ENCODE measurements around the gene LUC7L. TPM values are rescaled to one million over a fixed set of nuclear protein-coding genes. Genes with fewer than 3 reads are reported as not detected.
"Not testable (repeated sequence)": the region's sequence is repeated elsewhere in the genome, so short reads cannot be mapped to it uniquely, and the experiment has no call there.

LUC7L gene
- total RNA-seq, 2 donors from 2014 or later, result 54.8 to 65.4 TPM

DNA sequence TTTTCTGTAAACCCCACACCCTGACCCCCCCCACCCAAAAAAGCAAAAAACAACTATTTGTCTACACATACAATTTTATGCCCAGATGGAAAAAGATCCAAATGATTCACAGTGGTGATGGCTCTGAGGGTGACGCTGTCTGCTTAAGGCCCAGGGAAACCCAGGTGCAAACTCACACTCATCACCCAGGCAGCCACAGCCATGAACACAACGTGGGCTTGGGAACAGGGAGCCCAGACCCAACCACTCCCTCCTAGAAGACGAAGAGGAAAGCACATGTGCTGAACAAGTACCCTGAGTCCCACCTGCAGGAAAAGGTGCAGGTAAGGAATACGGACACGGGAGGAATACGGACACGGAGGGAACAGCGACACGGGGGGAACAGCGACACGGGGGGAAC, 43.6 kb downstream of the LUC7L start:
- Mint-ChIP-seq H3K36me3 (ENCODE audit: low read depth) (peaks cover 36% of the 10 kb centered on the region), H3K9me3 (no peaks in the 10 kb centered on the region), H3K27ac (no peak overlapping the region), H3K4me1 (no peaks in the 10 kb centered on the region), H3K4me3 (no peak overlapping the region), H3K27me3 (no peaks in the 10 kb centered on the region)
- no peak for ATAC-seq (replicated peaks)

DNA sequence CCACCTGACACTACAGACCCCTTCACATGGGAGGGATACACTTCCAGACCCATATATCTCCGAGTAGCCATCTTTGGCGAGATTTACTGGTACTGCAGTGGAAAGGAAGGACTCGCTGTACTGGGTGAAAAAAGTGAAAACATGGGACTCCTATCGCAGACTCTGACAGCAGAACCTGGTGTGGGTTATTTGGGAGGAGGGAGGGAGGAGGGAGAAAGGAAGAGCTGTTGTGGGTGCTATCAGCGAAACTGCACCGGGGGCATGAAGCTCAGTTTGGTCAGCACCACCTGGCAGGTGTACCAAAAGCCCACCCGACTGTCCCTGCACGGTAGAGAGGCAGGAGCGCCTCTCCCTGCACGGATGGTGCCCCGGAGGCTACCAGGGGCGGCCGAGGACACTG, 44.0 kb downstream of the LUC7L start:
- H3K27ac Mint-ChIP-seq, result no peak overlapping the region

DNA sequence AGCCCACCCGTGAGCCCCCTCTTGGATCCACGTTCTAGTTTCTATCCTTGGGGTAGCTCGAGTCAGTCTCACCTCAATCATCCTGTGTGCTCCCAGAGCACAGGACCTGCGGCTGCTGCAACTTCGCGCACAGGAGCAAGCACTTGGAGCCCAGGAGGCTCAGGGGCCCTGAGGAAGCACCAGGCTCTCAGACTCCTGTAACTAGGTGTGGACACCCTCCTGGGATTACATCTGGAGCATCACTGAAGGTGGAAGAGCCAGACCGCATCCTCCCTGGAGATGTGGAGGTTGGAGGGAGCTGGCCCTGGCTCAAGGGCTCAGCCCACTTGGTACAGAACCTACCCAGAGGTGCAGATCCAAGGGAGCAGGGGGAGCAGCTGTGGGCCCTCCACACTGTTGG, 46.2 kb downstream of the LUC7L start:
- peaks cover 9% of the 10 kb centered on the region for H3K36me3 Mint-ChIP-seq (ENCODE audit: low read depth)
- no peaks in the 10 kb centered on the region for H3K4me1 Mint-ChIP-seq
- H3K27ac Mint-ChIP-seq, result no peak overlapping the region
- no peaks in the 10 kb centered on the region for H3K9me3 Mint-ChIP-seq
- peaks cover 9% of the 10 kb centered on the region for H3K27me3 Mint-ChIP-seq
- ATAC-seq (replicated peaks), result no peak
- no peak overlapping the region for H3K4me3 Mint-ChIP-seq

More for the DNA sequence above, 44.0 kb downstream of the LUC7L start:
- Mint-ChIP-seq H3K27me3 (no peaks in the 10 kb centered on the region), H3K36me3 (ENCODE audit: low read depth) (peaks cover 31% of the 10 kb centered on the region), H3K4me3 (no peak overlapping the region), H3K4me1 (no peaks in the 10 kb centered on the region), H3K9me3 (no peaks in the 10 kb centered on the region)
- ATAC-seq (replicated peaks), result no peak

DNA sequence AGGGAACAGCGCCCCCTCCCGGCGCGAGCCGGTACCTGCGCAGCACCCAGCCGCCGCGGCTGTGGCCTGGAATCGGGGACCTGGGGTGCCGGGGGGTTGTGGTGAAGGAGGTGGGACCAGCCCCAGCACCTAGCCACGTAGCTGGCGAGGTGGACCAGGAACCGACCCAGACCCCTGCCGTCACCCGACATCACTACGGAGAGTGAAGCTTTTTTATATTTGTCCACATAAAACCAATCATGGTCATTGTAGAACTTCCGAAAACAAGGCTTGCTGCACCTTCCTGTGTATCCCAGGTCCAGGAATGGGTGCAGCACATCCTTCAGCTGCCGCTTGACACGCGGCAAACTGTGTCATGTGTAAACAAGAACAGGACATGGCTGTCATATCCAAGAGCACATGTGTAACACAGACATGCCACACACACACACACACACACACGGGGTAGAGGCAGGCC, 47.7 kb downstream of the LUC7L start:
- Mint-ChIP-seq H3K27me3 (peaks cover 14% of the 10 kb centered on the region), H3K36me3 (ENCODE audit: low read depth) (no peaks in the 10 kb centered on the region), H3K4me1 (no peaks in the 10 kb centered on the region), H3K4me3 (no peak overlapping the region), H3K27ac (no peak overlapping the region), H3K9me3 (no peaks in the 10 kb centered on the region)
- ATAC-seq (replicated peaks), result no peak

DNA sequence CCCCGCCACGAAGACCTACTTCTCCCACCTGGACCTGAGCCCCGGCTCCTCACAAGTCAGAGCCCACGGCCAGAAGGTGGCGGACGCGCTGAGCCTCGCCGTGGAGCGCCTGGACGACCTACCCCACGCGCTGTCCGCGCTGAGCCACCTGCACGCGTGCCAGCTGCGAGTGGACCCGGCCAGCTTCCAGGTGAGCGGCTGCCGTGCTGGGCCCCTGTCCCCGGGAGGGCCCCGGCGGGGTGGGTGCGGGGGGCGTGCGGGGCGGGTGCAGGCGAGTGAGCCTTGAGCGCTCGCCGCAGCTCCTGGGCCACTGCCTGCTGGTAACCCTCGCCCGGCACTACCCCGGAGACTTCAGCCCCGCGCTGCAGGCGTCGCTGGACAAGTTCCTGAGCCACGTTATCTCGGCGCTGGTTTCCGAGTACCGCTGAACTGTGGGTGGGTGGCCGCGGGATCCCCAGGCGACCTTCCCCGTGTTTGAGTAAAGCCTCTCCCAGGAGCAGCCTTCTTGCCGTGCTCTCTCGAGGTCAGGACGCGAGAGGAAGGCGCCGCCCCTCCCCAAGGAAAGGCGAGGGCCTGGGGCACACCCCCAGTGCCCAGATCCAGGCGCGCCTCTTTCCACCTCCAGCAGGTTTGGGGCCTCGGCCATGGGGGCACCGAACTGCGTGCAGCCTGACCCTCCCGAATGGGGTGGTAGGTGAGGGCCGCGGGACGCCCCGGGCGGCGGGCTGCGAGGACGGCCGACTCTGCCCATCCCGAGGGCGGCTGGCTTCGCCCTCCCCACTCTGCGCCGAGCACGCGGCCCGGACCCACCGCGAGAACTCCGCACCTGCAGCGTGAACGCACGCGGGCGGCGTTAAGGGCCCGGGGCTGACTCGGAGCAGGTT, 48.3 kb downstream of the LUC7L start:
- H3K27ac Mint-ChIP-seq, result no peak overlapping the region
- no peaks in the 10 kb centered on the region for H3K9me3 Mint-ChIP-seq
- peaks cover 14% of the 10 kb centered on the region for H3K27me3 Mint-ChIP-seq
- no peak overlapping the region for H3K4me3 Mint-ChIP-seq
- H3K36me3 Mint-ChIP-seq (ENCODE audit: low read depth), result no peaks in the 10 kb centered on the region
- peak; percentile 85 for ATAC-seq (replicated peaks)
- no peaks in the 10 kb centered on the region for H3K4me1 Mint-ChIP-seq

DNA sequence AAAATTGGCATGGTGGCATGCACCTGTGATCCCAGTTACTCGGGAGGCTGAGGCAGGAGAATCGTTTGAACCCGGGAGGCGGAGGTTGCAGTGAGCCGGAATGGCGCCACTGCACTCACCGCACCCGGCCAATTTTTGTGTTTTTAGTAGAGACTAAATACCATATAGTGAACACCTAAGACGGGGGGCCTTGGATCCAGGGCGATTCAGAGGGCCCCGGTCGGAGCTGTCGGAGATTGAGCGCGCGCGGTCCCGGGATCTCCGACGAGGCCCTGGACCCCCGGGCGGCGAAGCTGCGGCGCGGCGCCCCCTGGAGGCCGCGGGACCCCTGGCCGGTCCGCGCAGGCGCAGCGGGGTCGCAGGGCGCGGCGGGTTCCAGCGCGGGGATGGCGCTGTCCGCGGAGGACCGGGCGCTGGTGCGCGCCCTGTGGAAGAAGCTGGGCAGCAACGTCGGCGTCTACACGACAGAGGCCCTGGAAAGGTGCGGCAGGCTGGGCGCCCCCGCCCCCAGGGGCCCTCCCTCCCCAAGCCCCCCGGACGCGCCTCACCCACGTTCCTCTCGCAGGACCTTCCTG, 49.1 kb downstream of the LUC7L start, which contains the start of gene HBQ1:
HBQ1 (plus strand) TSS at position 359 of the 575 bp plus-strand sequence; CDS start at position 387, 28 bp downstream.
- H3K9me3 Mint-ChIP-seq, result no peaks in the 10 kb centered on the region
- ATAC-seq (replicated peaks), result no peak
- no peak within 1 kb of the TSS for H3K27ac Mint-ChIP-seq
- H3K27me3 Mint-ChIP-seq, result peaks cover 19% of the 10 kb centered on the region
- H3K36me3 Mint-ChIP-seq (ENCODE audit: low read depth), result no peaks in the 10 kb centered on the region
- H3K4me1 Mint-ChIP-seq, result no peaks in the 10 kb centered on the region
- H3K4me3 Mint-ChIP-seq, result peak within 1 kb of the TSS; percentile 42

DNA sequence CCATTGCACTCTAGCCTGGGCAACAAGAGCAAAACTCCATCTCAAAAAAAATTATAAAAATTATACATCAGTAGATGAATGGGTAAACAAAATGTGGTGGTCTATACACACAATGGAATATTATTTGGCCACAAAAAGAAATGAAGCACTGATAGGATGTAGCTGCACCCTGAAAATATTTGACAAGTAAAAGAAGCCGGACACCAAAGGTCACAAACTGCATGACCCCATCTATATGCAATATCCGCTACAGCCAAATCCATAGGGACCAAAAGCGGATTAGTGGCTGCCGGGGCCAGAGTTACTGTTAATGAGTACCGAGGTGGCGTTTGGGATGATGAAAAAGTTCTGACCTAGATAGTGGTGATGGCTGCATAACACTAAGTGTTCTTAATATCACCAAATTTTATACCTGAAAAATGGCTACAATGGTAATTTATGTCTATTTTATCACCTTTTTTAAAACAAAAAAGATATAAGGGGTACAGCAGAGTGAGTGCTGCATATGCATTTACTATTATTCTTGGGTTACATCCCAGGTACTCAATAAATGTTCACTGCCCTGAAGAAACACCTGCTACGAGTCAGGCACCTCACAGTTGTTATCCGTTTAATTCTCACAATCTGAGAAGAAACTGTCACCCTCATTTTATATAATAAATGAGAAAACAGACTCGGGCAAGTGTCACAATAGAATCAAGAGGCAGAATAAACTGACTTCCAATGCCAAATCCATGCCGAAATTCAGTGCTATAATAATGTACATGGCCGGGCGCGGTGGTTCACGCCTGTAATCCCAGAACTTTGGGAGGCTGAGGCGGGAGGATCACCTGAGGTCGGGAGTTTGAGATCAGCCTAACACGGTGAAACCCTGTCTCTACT, 49.8 kb downstream of the LUC7L start:
- no peak for ATAC-seq (replicated peaks)
- H3K36me3 Mint-ChIP-seq (ENCODE audit: low read depth), result no peaks in the 10 kb centered on the region
- H3K4me3 Mint-ChIP-seq, result peak overlapping the region; percentile 42
- no peak overlapping the region for H3K27ac Mint-ChIP-seq
- H3K4me1 Mint-ChIP-seq, result no peaks in the 10 kb centered on the region
- no peaks in the 10 kb centered on the region for H3K9me3 Mint-ChIP-seq
- peaks cover 26% of the 10 kb centered on the region for H3K27me3 Mint-ChIP-seq

DNA sequence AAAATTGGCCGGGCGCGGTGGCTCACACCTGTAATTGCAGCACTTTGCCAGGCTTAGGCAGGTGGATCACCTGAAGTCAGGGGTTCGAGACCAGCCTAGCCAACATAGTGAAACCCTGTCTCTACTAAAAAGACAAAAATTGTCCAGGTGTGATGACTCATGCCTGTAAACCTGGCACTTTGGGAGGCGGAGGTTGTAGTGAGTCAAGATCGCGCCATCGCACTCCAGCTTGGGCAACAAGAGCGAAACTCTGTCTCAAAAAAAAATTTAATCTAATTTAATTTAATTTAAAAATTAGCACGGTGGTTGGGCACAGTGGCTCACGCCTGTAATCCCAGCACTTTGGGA, 50.6 kb downstream of the LUC7L start:
- no peaks in the 10 kb centered on the region for H3K36me3 Mint-ChIP-seq (ENCODE audit: low read depth)
- no peaks in the 10 kb centered on the region for H3K9me3 Mint-ChIP-seq
- no peak overlapping the region for H3K4me3 Mint-ChIP-seq
- no peaks in the 10 kb centered on the region for H3K4me1 Mint-ChIP-seq
- no peak for ATAC-seq (replicated peaks)
- peaks cover 28% of the 10 kb centered on the region for H3K27me3 Mint-ChIP-seq
- H3K27ac Mint-ChIP-seq, result no peak overlapping the region

DNA sequence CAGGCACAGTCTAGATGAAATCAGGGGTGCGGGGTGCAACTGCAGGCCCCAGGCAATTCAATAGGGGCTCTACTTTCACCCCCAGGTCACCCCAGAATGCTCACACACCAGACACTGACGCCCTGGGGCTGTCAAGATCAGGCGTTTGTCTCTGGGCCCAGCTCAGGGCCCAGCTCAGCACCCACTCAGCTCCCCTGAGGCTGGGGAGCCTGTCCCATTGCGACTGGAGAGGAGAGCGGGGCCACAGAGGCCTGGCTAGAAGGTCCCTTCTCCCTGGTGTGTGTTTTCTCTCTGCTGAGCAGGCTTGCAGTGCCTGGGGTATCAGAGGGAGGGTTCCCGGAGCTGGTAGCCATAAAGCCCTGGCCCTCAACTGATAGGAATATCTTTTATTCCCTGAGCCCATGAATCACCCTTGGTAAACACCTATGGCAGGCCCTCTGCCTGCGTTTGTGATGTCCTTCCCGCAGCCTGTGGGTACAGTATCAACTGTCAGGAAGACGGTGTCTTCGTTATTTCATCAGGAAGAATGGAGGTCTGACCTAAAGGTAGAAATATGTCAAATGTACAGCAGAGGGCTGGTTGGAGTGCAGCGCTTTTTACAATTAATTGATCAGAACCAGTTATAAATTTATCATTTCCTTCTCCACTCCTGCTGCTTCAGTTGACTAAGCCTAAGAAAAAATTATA, 51.1 kb downstream of the LUC7L start:
- no peak for ATAC-seq (replicated peaks)
- Mint-ChIP-seq H3K9me3 (no peaks in the 10 kb centered on the region), H3K27me3 (peaks cover 32% of the 10 kb centered on the region), H3K4me3 (peak overlapping the region; percentile 19), H3K27ac (no peak overlapping the region), H3K36me3 (ENCODE audit: low read depth) (no peaks in the 10 kb centered on the region), H3K4me1 (no peaks in the 10 kb centered on the region)

DNA sequence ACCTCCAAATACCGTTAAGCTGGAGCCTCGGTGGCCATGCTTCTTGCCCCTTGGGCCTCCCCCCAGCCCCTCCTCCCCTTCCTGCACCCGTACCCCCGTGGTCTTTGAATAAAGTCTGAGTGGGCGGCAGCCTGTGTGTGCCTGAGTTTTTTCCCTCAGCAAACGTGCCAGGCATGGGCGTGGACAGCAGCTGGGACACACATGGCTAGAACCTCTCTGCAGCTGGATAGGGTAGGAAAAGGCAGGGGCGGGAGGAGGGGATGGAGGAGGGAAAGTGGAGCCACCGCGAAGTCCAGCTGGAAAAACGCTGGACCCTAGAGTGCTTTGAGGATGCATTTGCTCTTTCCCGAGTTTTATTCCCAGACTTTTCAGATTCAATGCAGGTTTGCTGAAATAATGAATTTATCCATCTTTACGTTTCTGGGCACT, 51.8 kb downstream of the LUC7L start:
- Mint-ChIP-seq H3K27me3 (peaks cover 32% of the 10 kb centered on the region), H3K36me3 (ENCODE audit: low read depth) (no peaks in the 10 kb centered on the region), H3K4me1 (no peaks in the 10 kb centered on the region), H3K9me3 (no peaks in the 10 kb centered on the region), H3K27ac (no peak overlapping the region), H3K4me3 (peak overlapping the region; percentile 19)
- no peak for ATAC-seq (replicated peaks)

DNA sequence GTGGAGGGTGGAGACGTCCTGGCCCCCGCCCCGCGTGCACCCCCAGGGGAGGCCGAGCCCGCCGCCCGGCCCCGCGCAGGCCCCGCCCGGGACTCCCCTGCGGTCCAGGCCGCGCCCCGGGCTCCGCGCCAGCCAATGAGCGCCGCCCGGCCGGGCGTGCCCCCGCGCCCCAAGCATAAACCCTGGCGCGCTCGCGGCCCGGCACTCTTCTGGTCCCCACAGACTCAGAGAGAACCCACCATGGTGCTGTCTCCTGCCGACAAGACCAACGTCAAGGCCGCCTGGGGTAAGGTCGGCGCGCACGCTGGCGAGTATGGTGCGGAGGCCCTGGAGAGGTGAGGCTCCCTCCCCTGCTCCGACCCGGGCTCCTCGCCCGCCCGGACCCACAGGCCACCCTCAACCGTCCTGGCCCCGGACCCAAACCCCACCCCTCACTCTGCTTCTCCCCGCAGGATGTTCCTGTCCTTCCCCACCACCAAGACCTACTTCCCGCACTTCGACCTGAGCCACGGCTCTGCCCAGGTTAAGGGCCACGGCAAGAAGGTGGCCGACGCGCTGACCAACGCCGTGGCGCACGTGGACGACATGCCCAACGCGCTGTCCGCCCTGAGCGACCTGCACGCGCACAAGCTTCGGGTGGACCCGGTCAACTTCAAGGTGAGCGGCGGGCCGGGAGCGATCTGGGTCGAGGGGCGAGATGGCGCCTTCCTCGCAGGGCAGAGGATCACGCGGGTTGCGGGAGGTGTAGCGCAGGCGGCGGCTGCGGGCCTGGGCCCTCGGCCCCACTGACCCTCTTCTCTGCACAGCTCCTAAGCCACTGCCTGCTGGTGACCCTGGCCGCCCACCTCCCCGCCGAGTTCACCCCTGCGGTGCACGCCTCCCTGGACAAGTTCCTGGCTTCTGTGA, 52.5 kb downstream of the LUC7L start, which contains the start of gene HBA1:
HBA1 (plus strand) TSS at position 204 of the 906 bp plus-strand sequence; CDS start at position 241, 37 bp downstream.
- H3K27ac Mint-ChIP-seq; H3K36me3 Mint-ChIP-seq (ENCODE audit: low read depth); H3K9me3 Mint-ChIP-seq; H3K4me1 Mint-ChIP-seq: not testable (repeated sequence)
- peak; percentile 32 for ATAC-seq (replicated peaks)
- Mint-ChIP-seq H3K27me3 (peaks cover 34% of the 10 kb centered on the region), H3K4me3 (peak within 1 kb of the TSS; percentile 19)

DNA sequence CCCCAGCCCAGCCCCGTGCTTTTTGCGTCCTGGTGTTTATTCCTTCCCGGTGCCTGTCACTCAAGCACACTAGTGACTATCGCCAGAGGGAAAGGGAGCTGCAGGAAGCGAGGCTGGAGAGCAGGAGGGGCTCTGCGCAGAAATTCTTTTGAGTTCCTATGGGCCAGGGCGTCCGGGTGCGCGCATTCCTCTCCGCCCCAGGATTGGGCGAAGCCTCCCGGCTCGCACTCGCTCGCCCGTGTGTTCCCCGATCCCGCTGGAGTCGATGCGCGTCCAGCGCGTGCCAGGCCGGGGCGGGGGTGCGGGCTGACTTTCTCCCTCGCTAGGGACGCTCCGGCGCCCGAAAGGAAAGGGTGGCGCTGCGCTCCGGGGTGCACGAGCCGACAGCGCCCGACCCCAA, 53.2 kb downstream of the LUC7L start:
- peaks cover 36% of the 10 kb centered on the region for H3K27me3 Mint-ChIP-seq
- H3K27ac Mint-ChIP-seq, result not testable (repeated sequence)

More for the DNA sequence above, 53.2 kb downstream of the LUC7L start:
- ATAC-seq (replicated peaks); H3K4me1 Mint-ChIP-seq; H3K9me3 Mint-ChIP-seq; H3K36me3 Mint-ChIP-seq (ENCODE audit: low read depth); H3K4me3 Mint-ChIP-seq: not testable (repeated sequence)
